ENCODE measurements around the gene STN1.
A peak's percentile ranks its signal among the peaks of the same experiment; 100 is the strongest.
"Not testable (repeated sequence)": the region's sequence is repeated elsewhere in the genome, so short reads cannot be mapped to it uniquely, and the experiment has no call there.

Gene STN1

DNA sequence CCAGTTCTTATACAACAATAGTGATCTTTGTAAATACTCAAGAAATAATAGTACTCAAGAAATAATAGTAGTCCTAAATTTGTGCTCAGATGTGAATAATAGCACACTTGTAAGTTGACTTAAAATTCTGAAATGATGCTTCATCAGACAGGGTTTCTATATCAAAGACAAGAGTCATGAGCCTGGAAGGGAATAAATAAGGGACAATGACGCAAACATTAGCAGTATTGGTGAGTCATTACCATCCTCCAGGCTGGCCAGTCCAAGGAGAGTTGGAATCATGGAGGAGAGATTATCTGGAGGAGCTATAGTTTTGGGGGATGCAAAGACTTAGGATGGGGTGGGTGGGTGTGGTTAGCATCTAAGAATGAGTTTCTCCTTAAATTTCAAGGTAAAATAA, 56.5 kb downstream of the STN1 start:
- DNase-seq (ENCODE audit: low read depth in 2 of 2) = no peak

DNA sequence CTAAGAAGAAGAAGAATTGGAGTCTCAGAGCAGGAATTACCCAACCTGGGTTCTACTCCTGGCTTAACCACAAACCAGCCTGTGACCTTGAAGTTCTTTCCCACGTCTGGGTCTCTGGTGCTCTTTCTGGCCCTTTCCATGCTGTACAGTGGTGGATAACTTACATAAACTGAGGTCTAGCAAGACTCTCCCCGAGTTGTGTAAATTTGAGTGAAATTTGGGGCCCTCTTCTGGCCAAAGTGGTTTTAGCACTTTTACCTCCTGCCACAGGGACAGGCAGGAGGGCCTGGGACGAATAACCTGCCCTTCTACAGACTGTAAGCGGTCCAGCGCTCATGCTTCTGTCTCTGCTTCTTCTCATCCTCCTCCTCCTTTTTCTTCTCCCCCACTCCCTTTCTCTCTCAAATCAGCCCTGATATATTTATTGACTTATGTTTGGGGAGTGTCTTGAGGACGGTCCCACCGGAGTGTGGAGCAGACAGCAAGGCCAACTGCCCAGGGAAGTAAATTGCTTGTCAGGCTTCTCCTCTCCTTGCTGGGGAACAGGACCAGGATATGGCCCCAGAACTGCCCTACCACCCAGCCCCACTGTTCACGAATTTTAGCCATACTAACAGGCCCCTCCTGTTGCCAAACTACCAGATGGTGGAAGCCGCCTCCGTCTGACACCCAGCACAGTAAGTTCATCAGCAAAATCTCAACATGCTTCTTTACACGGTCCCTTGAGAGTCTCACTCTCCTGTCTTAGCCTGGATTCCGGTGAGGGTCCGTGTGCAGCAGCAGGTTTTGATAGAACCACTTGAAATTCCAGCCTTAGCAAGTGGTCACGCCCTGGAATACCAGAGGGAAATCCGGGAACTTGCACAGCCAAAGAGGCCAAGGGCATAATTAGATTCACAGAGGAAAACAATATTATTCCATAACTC, 58.6 kb downstream of the STN1 start:
- peak in 1 of 2 donors; percentile 28 for DNase-seq (ENCODE audit: low read depth in 2 of 2)

DNA sequence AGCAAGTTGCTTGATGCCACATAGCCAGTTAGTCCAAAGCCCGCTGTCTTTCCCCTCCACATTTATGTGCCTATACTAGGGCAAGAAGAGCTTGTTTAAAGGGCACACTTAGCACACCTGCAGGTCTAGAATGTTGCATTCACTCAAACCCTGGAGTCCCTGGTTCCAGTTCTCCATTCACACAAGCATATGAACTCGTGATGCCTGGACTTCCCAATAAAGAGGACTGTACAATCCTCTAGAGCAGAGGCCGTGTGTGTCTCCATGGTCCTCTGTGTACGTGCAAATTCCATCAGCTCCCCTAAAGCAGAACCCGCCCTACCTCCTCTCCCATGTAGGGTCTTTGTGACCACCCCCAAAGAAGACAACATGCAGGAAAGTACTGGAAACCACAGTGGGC, 59.6 kb downstream of the STN1 start:
- DNase-seq (ENCODE audit: low read depth in 2 of 2) = no peak

DNA sequence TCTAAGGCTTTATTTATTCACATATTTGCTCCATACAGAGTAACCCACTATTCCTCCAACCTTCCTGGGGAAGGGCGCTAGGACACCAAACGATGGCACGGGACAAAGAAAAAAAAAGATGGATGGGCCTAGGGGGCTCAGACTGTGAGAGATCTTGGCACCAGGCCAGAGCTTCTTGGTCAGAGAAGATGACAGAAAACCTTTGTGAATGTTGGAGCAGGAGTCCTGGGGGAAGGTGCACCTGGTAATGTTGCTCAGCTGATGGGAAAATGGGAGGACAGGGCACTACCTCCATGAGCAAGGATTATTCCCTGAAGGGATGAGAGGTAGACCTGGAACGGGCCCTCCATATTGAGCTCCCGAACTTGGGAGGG, 61.2 kb downstream of the STN1 start:
- DNase-seq (ENCODE audit: low read depth in 2 of 2) = no peak

DNA sequence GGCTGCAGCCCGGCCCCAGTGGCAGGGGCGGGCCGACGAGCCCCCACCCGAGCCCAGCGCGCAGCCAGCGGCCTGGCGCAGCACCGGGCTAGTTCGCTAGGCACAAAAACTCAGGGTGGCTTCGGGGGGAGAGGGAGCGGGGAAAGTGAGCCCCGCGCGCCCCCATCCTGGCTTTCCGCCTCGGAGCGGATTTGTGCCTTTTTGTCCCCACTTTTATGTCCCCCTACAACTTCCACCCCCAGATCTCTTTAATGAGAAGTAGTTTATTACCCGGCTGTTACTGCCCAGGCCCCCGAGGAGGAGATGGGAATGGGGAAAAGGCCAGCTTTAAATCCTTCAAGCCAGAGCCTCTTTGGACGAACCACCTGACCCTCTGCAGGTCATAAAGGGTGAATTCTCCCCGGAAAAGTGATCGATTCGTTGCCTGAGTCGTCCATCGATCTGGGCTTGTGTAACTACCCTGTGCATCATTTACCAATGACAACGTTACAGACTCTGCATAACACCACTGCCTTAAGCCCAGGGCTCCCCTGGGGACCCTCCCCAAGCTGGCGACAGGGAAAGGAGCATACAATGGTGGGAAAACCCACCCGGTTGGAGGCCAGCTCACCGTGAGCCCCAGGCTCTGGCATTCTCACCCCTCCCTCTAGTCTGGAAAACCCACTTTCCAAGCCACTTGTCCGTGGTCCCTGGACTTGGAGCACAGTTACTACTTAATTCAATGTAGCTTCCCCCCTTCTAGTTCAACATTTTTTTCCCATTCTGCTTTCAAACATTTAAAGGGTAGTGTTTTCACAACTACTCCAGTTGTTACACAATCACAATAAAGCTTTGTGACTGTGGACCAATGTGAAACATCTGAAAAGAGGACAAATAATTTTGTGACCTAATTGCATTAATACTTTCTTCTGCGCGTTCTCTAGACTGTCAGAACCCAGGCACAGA, 61.9 kb downstream of the STN1 start:
- no peak for DNase-seq (ENCODE audit: low read depth in 2 of 2)

DNA sequence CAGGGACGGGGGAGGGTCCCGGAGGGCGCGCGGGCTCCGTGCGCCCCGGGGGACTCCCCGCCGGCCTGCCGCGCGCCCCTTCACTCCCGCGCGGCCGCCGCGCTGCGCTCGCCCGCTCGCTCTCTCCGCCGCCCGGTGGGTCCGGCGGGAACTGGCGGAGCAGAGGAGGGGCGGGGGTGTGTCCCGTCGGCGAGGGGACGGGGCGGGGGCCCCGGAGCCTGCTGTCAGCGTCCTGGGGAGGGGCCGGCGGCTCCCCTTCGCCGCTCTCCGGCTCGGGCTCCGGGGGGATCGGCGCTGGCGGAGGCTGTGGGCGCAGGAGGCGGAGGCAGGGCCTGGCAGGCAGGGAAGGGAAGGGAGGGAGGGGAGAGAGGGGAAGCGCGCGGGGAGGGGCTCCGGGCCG, 62.6 kb downstream of the STN1 start, which contains the start of gene SH3PXD2A:
SH3PXD2A (minus strand) TSS at position 153 of the 400 bp plus-strand sequence. CDS start 310 bp downstream, outside the sequence.
- no peak for DNase-seq (ENCODE audit: low read depth in 2 of 2)

DNA sequence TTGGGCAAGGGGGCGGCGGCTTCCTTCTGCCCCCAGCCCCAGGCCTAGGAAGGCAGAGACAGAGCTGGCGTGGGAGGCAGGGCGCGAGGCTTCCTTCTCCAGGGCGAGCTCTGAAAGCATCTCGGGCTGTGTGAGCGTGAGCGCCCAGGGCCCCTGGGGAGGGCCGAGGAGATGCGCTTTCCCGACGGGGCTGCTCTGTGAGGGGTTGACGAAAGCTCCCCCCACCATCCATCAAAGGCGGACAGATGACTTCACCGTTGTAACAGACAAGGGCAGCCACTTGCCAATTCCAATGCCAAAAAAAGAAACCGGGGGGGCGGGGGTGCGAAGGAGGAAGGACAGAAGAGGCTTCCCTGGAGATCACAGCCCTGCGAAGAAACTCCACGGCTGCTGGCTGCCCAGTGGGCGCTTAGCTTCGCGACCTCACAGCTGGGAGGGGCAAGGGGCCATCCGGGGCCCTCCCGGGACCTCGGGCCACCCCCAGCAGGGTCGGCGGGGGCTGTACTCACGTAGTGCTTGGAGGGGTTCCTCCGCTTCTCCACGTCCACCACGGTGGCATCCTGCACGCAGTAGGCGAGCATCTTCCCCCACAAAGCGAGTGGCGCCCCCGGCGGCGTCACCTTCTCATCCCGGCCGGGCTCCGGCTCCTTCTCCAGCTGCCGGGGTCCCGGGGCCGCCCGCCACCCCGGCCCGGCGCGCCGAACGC, 63.1 kb downstream of the STN1 start:
- DNase-seq (ENCODE audit: low read depth in 2 of 2) = no peak

DNA sequence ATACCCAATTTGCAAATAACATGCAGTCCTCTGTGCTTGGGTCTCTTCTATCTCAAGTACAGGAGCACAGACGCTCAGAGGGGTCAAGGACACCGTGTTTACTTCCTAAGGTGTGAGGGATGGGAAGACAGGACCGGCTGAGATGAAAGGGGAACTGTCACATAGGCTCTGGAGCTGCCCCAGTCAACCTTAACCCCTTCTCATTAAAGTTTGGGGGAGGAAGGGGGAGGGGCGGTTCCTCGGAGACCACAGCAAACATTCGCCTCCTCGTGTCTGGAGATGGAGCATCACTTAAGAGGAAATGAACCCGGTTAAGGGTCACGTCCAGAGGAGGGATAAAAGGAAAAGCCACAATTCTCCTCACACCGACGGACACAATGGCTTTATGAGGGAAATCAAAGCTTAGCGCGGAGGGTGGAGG, 63.7 kb downstream of the STN1 start:
- DNase-seq (ENCODE audit: low read depth in 2 of 2) = no peak

DNA sequence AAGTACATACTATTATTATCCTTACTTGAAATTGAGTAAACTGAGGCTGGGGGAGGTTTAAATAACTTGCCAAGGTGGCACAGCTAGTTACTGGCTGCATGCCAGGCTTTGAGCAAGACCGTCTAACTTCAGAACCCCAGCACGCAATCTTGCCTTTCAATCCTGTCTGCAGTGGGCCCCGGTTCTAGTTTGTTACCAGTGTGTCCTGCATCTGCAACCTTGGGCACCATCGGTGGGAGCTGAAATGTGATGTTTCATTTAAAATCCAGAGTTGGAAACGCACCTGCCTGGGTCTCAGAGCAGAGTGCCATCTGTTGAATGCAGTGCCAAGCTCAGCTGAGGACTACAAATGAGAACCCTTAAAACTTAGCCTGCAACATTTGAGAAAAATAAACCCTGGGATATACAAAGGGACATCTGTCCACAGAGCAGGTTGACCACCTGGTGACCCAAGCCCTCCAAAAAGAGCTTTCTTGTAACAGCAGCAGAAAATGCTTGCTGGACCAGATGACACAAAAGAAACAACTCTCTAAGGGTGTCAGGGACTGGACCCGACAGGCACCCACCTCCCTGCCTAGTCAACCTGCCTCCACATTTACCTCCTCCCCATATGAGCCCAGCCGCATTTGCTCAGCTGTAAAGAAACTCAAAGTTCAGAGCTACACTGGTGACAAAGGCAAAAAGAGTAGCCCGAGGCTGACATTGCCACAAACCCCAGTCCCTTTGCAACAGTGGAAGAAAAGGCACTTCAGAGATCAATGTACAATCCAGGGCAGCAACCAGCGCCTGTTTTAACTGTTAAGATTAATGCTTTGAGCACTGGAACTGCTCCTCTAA, 64.3 kb downstream of the STN1 start:
- DNase-seq (ENCODE audit: low read depth in 2 of 2) = no peak

DNA sequence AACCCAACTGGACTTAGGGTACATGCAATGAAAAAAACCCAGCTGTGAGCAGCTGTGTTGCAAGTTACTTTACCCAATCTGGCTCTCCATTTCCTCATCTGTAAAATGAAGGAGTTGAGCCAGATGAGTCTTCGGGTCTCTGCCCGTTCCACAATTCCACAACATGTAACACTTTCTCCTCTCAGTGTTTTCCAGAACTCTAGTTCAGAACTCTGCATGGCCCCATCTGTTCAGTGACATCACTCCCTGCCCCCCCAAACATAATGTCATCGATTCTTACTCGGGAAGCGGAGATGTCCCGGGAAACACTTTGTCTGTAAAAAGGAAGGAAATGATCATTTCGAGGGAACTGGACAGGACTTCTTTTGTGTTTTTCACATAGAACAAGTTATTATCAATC, 65.1 kb downstream of the STN1 start:
- no peak for DNase-seq (ENCODE audit: low read depth in 2 of 2)

DNA sequence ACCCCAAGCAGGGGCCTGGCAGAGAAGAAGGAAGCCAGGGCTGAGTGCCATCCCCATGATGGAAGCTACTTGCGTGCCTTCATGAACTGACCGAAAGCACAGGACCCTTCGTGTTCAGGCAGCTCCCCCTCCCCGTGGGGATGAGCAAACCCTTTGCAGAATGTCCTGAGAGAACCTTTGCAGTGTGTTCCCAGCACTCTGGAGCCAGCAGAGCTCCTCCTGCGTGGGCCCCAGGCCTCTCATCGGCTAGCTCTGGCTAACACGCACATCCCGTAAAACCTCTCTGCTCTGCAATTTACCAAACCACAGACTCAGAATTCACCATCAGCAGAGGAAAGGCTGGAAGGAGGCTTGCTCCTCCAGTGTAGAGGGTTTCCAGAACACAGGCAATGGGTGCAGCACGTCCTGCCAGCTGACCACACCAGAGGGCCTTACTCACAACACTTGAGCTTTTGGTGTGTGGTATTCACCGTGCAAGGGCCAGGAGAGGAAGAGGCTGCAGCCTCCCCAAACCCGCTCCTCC, 65.7 kb downstream of the STN1 start:
- no peak for DNase-seq (ENCODE audit: low read depth in 2 of 2)

DNA sequence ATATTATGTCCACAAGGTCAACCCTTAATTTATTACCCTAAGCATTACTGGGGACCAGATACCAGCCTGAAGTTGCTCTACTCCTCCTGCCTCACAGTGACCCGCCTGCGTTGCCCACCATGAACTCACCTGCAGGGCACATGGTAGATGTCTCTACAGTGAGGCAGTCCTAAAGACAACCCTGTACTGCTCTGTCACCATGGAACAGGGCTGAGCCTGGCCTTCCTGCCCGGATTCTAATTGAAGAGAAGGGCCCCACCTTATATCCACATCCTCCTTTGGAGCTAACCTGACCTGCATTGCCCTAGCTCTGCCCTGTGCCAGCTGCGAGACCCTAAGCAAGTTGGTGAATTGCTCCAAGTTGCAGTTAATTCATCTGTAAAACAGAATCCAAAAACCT, 66.7 kb downstream of the STN1 start:
- no peak for DNase-seq (ENCODE audit: low read depth in 2 of 2)

DNA sequence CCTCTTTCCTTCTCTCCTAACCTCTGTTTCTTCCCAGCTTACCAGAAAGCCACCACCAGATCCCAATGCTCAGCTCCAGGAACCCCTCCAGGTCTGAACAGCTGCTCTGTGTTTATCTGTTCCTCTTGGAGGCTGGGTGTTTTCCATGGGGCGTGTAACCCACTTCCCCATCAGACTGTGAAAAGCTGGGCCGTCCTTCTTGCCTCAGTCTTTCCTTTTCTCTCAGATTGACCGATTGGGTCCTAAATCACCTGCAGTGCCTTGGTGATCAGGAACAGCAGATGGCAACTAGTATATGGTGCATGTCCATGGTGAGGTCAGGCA, 67.5 kb downstream of the STN1 start:
- no peak for DNase-seq (ENCODE audit: low read depth in 2 of 2)

DNA sequence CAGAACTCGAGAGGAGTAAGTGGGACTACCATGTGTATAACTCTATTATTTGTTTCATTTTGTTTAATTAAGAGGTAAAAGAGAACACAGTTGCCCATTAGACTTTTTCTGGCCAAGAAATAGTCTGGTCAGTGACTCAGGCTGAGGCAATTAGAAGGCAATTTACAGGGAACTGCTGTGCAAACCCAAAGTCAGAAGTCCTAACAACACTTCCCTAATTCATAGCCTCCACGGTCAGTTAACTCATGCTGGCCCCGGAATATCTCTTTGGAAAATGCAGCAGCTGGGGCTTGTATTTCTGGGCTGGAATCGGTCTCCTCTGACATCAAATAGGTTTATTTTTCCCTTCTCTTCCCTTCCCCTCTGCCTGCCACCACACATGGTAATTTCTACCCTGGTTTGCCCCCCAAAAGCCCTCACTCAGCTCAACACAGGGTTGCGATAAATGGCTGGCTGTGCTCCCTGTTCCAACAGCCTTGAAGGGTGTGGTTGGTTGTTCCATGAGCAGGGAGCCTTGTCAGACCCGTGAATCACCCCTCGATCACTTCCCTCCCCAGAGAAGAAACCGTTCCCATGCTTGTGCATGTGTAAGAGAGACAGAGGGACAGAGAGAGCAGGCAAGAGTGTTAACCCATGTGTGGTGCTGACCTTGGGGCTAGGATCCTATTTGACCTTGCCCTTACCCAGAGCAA, 68.0 kb downstream of the STN1 start:
- DNase-seq (ENCODE audit: low read depth in 2 of 2) = no peak

DNA sequence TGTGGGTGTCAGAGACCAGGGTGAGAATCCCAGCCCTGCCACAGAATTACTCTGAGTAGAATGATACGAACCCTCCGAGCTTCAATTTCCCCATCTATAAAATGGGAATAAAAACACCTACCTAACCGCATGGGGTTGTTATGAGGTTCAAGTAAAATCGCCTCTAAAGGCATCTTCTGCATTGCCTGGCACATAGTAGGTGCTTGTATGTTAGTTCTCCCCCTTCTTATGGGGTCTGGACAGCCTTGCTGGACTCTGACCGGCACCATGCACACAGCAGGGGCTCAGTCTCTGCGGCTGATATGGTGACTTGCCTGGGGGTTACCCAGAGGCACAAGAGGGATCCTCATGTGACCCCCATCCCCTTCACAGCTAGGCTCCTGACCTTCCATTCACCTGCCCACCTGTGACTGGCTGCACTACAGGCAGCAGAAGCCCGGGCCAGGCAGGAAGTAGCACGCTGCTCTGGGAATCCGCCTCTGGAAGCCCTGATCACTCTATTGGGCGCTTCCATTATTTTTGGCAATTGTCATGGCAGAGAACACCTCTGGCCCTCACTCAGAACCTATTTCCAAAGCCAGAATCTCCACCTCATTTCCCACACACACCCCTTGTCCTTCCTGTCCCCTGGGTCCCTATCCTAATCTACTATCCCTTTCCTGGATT, 68.6 kb downstream of the STN1 start:
- DNase-seq (ENCODE audit: low read depth in 2 of 2) = no peak

DNA sequence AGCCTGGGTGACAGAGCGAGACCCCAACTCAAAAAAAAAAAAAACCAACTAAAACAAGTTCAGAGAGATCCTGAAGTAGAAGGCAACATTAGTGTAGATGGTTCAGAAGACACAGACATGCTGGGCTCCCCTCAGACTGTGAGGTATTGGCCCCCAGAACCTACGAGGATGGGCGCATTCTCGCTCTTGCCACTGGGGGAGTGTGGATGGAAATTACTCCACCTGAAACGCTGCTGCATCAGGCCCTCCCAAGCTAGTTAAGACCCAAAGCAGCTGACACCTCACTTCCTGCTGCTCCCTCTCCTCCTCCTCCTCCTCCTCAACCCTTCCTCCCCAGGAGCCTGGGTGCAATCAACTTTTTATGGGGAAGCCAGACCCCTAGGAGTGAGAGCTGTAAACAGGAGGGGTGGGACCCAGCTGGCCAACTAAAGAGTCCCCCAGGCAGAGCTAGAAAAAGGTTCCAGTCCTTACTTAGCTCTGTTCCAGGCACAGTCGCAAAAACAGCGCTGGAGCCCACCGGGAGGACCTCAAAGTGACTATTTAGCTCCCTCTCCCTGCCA, 70.0 kb downstream of the STN1 start:
- DNase-seq (ENCODE audit: low read depth in 2 of 2) = no peak

DNA sequence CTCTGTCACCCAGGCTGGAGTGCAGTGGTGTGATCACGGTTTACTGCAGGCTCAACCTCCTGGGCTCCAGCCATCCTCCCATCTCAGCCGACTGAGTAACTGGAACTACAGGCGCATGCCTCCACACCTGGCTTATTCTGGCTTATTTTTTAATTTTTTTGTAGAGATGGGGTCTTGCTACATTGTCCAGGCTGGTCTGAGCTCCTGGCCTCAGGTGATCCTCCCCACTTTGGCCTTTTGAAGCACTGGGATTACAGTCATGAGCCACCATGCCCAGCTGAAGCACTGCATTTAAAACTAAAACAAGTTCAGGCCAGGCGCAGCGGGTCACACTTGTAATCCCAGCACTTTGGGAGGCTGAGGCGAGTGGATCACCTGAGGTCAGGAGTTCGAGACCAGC, 70.6 kb downstream of the STN1 start:
- DNase-seq (ENCODE audit: low read depth in 2 of 2) = no peak

DNA sequence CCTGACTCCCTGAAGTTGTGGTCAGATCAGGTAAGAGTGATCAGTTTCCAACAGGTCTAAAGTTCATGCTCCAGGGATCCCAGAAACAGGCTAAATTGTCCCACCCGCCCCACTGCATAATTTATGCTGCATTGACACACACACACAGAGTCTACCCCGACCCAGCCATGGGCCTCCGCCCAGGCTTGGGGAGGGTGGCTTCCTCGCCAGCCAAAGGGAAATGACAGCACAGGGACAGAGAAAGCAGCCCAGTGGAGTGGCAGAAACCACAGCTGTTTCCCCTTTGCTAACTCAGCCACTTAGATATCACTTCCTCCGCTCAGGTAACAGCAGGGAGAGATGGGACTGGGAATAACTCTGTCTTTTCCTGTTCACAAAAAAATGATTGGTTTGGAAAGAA, 72.0 kb downstream of the STN1 start:
- no peak for DNase-seq (ENCODE audit: low read depth in 2 of 2)

DNA sequence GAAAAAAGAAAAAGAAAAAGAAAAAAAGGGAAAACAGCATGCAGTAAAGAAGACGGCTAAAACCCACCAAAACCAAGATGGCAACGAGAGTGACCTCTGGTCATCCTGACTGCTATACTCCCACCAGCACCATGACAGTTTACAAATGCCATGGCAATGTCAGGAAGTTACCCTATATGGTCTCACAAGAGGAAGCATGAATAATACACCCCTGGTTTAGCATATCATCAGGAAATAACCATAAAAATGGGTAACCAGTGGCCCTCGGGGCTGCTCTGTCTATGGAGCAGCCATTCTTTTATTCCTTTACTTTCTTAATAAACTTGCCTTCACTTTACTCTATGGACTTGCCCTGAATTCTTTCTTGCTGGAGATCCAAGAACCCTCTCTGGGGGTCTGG, 72.6 kb downstream of the STN1 start:
- DNase-seq (ENCODE audit: low read depth in 2 of 2) = not testable (repeated sequence)
